ENCODE results near the gene RACK1. TPM values are rescaled to one million over a fixed set of nuclear protein-coding genes. Genes with fewer than 3 reads are reported as not detected.

RACK1 gene
- total and polyA plus RNA-seq, 2 of the 8 experiments (the other 6 are each of a cell fraction or from before 2014, with no cell fraction given), result 2,589 to 7,971 TPM

GRCh38 chr5:181205761-181206649, 37.7 kb downstream of the RACK1 start:
- POLR2A ChIA-PET (ENCODE audit: partially characterized antibody), result interaction anchor here (1.1 to 8.4 kb wide), 7 partner anchors 11 to 45 kb away, joined by 4 to 90 read pairs (median 5); partner anchors contain the start of genes RACK1 and TRIM41
- Histone ChIP-seq H3K9ac (replicated peaks in 1 of 4; ENCODE audit: extremely low read depth in 1 of 4, low read depth in 3 of 4, low read length in 3 of 4) (peak overlapping the region in 1 of 4 experiments; percentile 54; a peak in 3 of 7 replicates), H3K4me1 (replicated peaks in 1 of 4; ENCODE audit: control insufficient read depth in 3 of 4, insufficient read depth in 4 of 4, low read length in 3 of 4) (peaks cover 0 to 13% (median 6%) of the 10 kb centered on the region in 4 experiments; a peak in 6 of 7 replicates), H2AFZ (ENCODE audit: low read length) (peak overlapping the region; percentile 8; the same call in 1 of the 2 replicates), H2BK120ac (replicated peaks; ENCODE audit: low read depth, low read length) (no peak overlapping the region), H3K27ac (ENCODE audit: low read depth, low read length) (no peak overlapping the region), H3K23me2 (ENCODE audit: low read depth, low read length) (peaks cover 24% of the 10 kb centered on the region), H4K20me1 (replicated peaks in 1 of 2; ENCODE audit: control insufficient read depth in 1 of 2, insufficient read depth in 2 of 2, low read length in 2 of 2) (peaks cover 0 to 2% of the 10 kb centered on the region in 2 experiments), H3K4me2 (ENCODE audit: insufficient read depth in 1 of 2, low read depth in 2 of 2, low read length in 2 of 2) (peak overlapping the region; percentile 93 to 99), H3K56ac (replicated peaks; ENCODE audit: insufficient read length, low read depth, low read length) (no peak overlapping the region), H3K79me1 (ENCODE audit: low read depth, low read length) (no peaks in the 10 kb centered on the region), H2BK12ac (ENCODE audit: low read depth, low read length) (0 out of 2 replicates have a peak overlapping the region, but pooled peaks have one; percentile 27), H2BK20ac (ENCODE audit: low read length) (no peak overlapping the region), H3K79me2 (ENCODE audit: control insufficient read depth in 1 of 2, insufficient read depth in 2 of 2, low read length in 2 of 2) (no peaks in the 10 kb centered on the region), H2AK5ac (ENCODE audit: low read depth, low read length) (no peak overlapping the region), H3K4me3 (ENCODE audit: extremely low read depth in 1 of 4, insufficient read depth in 2 of 4, low read depth in 3 of 4, low read length in 4 of 4) (peak overlapping the region; percentile 55 to 87 (median 80)), H4K91ac (replicated peaks; ENCODE audit: insufficient read length, low read length) (no peak overlapping the region), H3K36me3 (ENCODE audit: control insufficient read depth in 2 of 4, insufficient read depth in 4 of 4, low read length in 3 of 4) (peaks cover 0 to 7% (median 0%) of the 10 kb centered on the region in 4 experiments; a peak in 1 of 8 replicates), H2BK15ac (ENCODE audit: low read length) (0 out of 2 replicates have a peak overlapping the region, but pooled peaks have one; percentile 46), H4K5ac (ENCODE audit: insufficient read length, low read depth, low read length) (no peak overlapping the region), H2BK5ac (ENCODE audit: low read depth, low read length) (no peak overlapping the region), H3K9me3 (ENCODE audit: insufficient read depth in 2 of 2, low read depth in 1 of 2, low read length in 1 of 2) (no peaks in the 10 kb centered on the region), H3K4ac (replicated peaks; ENCODE audit: insufficient read length, low read depth, low read length) (no peak overlapping the region), H4K8ac (ENCODE audit: extremely low read depth, insufficient read depth, low read length) (no peak overlapping the region), H3K18ac (ENCODE audit: extremely low read depth, low read length) (no peak overlapping the region), H3K23ac (ENCODE audit: insufficient read length) (no peak overlapping the region), H3K27me3 (replicated peaks in 1 of 4; ENCODE audit: control insufficient read depth in 3 of 4, extremely low read depth in 1 of 4, insufficient read depth in 3 of 4, low read length in 3 of 4) (peaks cover 28 to 55% (median 46%) of the 10 kb centered on the region in 4 experiments), H3K14ac (ENCODE audit: insufficient read length) (no peak overlapping the region)
- FAIRE-seq (no peak), DNase-seq (ENCODE audit: low read depth in 1 of 2, low spot score in 2 of 2) (no peak)
- WGBS, 2 experiments (ENCODE audit: extremely low coverage in 1 of 2, insufficient coverage in 1 of 2, insufficient read length in 1 of 2, insufficient replicate concordance in 2 of 2, low coverage in 1 of 2, low lambda C conversion rate in 2 of 2, missing lambda C conversion rate in 1 of 2), result 5% methylated on average over 36 of the region's 37 CpGs; no CpG with 5 or more reads in 1 of the 2 experiments
- TF ChIP-seq RNF2 (IDR thresholded peaks at IDR 0.05; ENCODE audit: borderline replicate concordance, low read depth, low read length, missing control alignments, poor library complexity, severe bottlenecking), result peak; percentile 51
- TF ChIP-seq SUZ12 (IDR thresholded peaks at IDR 0.05; ENCODE audit: low read length), result peak; percentile 89
- TF ChIP-seq BRCA1 (IDR thresholded peaks at IDR 0.05; ENCODE audit: low read depth, low read length), result no peak
- peak; percentile 89 for TF ChIP-seq EZH2 (IDR thresholded peaks at IDR 0.05; ENCODE audit: low read depth, low read length, severe bottlenecking)
- CTCF ChIA-PET (ENCODE audit: partially characterized antibody), result interaction anchor here (0.6 to 14.5 kb wide), 8 partner anchors 9 to 1060 kb away, joined by 3 to 197 read pairs (median 6); no protein-coding TSS in a partner anchor
